Measurements from ENCODE around the gene IFITM10. TPM values are rescaled to one million over a fixed set of nuclear protein-coding genes. Genes with fewer than 3 reads are reported as not detected.
A peak's percentile ranks its signal among the peaks of the same experiment; 100 is the strongest.

The IFITM10 gene
- total and polyA plus RNA-seq, 7 experiments from 2014 or later: 1.4 to 16.0 (median 2.1) TPM; not detected in 2

GRCh38 chr11:1773131-1773993, 23.0 kb upstream of the IFITM10 start:
- peaks cover 0 to 17% (median 5%) of the 10 kb centered on the region in 5 donors for H3K27me3 Mint-ChIP-seq

DNA sequence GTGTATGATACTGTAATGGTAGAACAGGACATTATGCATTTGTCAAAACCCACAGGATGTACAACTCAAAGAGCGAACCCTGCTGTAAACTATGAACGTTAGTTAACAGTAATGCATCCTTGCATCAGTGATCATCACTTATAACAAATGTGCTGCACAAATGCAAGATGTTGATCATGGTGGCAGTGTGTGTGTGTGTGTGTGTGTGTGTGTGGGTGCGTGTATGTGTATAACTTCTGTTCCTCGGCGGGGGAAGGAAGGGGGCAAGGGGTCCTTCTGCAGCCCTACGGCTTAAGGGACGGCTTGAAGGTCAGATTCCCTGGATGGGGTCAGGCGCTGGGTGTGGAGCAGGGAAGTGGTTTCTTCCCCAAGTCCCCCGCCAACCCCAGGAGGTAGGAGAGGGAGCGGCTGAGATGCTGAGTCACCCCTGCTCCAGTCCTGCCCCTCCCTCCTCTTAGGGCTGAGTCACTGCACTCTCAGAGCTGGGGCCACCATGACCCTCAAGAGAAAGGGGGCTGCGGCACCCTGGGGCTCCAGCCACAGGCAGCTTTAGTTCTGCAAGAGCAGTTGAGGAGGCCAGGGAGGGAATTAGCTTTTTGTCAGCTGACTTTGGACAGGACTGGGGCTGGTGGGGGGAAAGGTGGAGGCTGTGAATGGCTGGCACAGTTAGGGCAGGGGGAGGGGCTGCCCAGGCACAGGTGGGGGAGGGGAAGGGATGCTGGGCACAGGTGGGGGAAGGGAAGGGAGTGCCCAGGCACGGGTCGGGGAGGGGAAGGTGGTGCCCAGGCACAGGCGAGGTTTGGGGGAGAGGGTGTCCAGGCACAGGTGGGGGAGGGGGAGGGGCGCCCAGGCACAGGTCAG, 22.1 kb upstream of the IFITM10 start:
- H3K27ac Mint-ChIP-seq: peak overlapping the region in 7 of 9 donors; percentile 4 to 87 (median 62)
- peaks cover 0 to 2% (median 0%) of the 10 kb centered on the region in 11 donors for H3K9me3 Mint-ChIP-seq
- ChIA-PET POLR2A (no interaction called here), CTCF (interaction anchor here (0.6 to 2.2 kb wide), 2 partner anchors 61 to 79 kb away, joined by 3 to 8 read pairs; no protein-coding TSS in a partner anchor)
- no peak overlapping the region for H3K4me3 ChIP-seq (ENCODE audit: low read length)
- H3K27ac ChIP-seq (ENCODE audit: low read depth, low read length): no peak overlapping the region
- H3K27me3 ChIP-seq (ENCODE audit: control insufficient read depth in 2 of 2, insufficient read depth in 2 of 2, low read length in 2 of 2): no peaks in the 10 kb centered on the region
- no peaks in the 10 kb centered on the region for H3K36me3 ChIP-seq (ENCODE audit: control insufficient read depth in 2 of 3, insufficient read depth in 3 of 3, low read length in 3 of 3)
- H3K27me3 Mint-ChIP-seq: peaks cover 0 to 17% (median 5%) of the 10 kb centered on the region in 5 donors
- ATAC-seq (peak; percentile 82), DNase-seq (peak in 4 of 9 donors; percentile 26 to 56 (median 39))
- peaks cover 6 to 10% of the 10 kb centered on the region in 2 donors for H3K4me1 ChIP-seq (ENCODE audit: control insufficient read depth in 2 of 2, insufficient read depth in 2 of 2, low read length in 2 of 2)
- intact Hi-C loops (cut with micrococcal nuclease): loop anchor here in 1 of 2 donors (1.0 kb wide), 1 partner anchor 79 kb away; no protein-coding TSS in a partner anchor
- no peaks in the 10 kb centered on the region for H3K9me3 ChIP-seq (ENCODE audit: control insufficient read depth in 2 of 3, low read length in 3 of 3)
- H3K4me3 Mint-ChIP-seq: peak overlapping the region; percentile 10 to 74 (median 58)
- peaks cover 0 to 1% (median 0%) of the 10 kb centered on the region in 5 donors for H3K36me3 Mint-ChIP-seq
- H3K4me1 Mint-ChIP-seq: peaks cover 9 to 34% (median 13%) of the 10 kb centered on the region in 7 donors

More at GRCh38 chr11:1773131-1773993, 23.0 kb upstream of the IFITM10 start:
- intact Hi-C loops (cut with micrococcal nuclease): no loop called here
- no peaks in the 10 kb centered on the region for H3K9me3 ChIP-seq (ENCODE audit: control insufficient read depth in 2 of 3, low read length in 3 of 3)
- peaks cover 6 to 10% of the 10 kb centered on the region in 2 donors for H3K4me1 ChIP-seq (ENCODE audit: control insufficient read depth in 2 of 2, insufficient read depth in 2 of 2, low read length in 2 of 2)
- ChIA-PET CTCF (interaction anchor here (1.3 to 2.2 kb wide), 2 partner anchors 59 to 79 kb away, joined by 3 to 8 read pairs; no protein-coding TSS in a partner anchor), POLR2A (no interaction called here)
- Mint-ChIP-seq H3K4me3 (peak overlapping the region in 2 of 10 donors; percentile 23 to 44), H3K27ac (peak overlapping the region in 1 of 9 donors; percentile 33), H3K4me1 (peaks cover 9 to 33% (median 13%) of the 10 kb centered on the region in 7 donors), H3K36me3 (peaks cover 0 to 1% (median 0%) of the 10 kb centered on the region in 5 donors), H3K9me3 (peaks cover 0 to 2% (median 0%) of the 10 kb centered on the region in 11 donors)
- no peaks in the 10 kb centered on the region for H3K36me3 ChIP-seq (ENCODE audit: control insufficient read depth in 2 of 3, insufficient read depth in 3 of 3, low read length in 3 of 3)
- no peak overlapping the region for H3K4me3 ChIP-seq (ENCODE audit: low read length)
- ATAC-seq: no peak
- DNase-seq: no peak
- H3K27me3 ChIP-seq (ENCODE audit: control insufficient read depth in 2 of 2, insufficient read depth in 2 of 2, low read length in 2 of 2): no peaks in the 10 kb centered on the region
- no peak overlapping the region for H3K27ac ChIP-seq (ENCODE audit: low read depth, low read length)

DNA sequence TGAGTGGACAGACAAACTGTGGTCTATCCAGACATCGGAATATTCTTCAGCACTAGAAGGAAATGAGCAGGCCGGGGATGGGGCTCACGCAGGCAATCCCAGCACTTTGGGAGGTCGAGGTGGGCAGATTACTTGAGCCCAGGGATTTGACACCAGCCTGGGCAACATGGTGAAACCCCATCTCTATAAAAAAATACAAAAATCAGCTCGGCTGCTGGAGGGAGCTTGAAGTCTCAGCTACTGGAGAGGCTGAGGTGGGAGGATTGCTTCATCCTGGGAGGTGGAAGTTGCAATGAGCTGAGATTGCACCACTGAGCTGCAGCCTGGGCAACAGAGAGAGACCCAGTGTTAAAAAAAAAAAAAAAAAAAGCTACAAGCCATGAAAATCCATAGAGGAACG, 21.3 kb upstream of the IFITM10 start:
- H3K27me3 Mint-ChIP-seq: peaks cover 0 to 16% (median 5%) of the 10 kb centered on the region in 5 donors
- ChIA-PET POLR2A (no interaction called here), CTCF (interaction anchor here (2.2 kb wide), 1 partner anchor 78 kb away, joined by 8 read pairs; no protein-coding TSS in a partner anchor)
- H3K9me3 Mint-ChIP-seq: peaks cover 0 to 1% (median 0%) of the 10 kb centered on the region in 11 donors
- H3K4me3 Mint-ChIP-seq: peak overlapping the region in 4 of 10 donors; percentile 15 to 71 (median 58)
- Histone ChIP-seq H3K27me3 (ENCODE audit: control insufficient read depth in 2 of 2, insufficient read depth in 2 of 2, low read length in 2 of 2) (no peaks in the 10 kb centered on the region), H3K4me3 (ENCODE audit: low read length) (no peak overlapping the region), H3K4me1 (ENCODE audit: control insufficient read depth in 2 of 2, insufficient read depth in 2 of 2, low read length in 2 of 2) (peaks cover 6 to 10% of the 10 kb centered on the region in 2 donors), H3K9me3 (ENCODE audit: control insufficient read depth in 2 of 3, low read length in 3 of 3) (no peaks in the 10 kb centered on the region), H3K36me3 (ENCODE audit: control insufficient read depth in 2 of 3, insufficient read depth in 3 of 3, low read length in 3 of 3) (no peaks in the 10 kb centered on the region), H3K27ac (ENCODE audit: low read depth, low read length) (no peak overlapping the region)
- H3K27ac Mint-ChIP-seq: peak overlapping the region in 3 of 9 donors; percentile 4 to 87 (median 62)
- intact Hi-C loops (cut with micrococcal nuclease): loop anchor here in 1 of 2 donors (1.0 kb wide), 1 partner anchor 78 kb away; no protein-coding TSS in a partner anchor
- peaks cover 0 to 1% (median 0%) of the 10 kb centered on the region in 5 donors for H3K36me3 Mint-ChIP-seq
- DNase-seq: no peak
- peak; percentile 22 for ATAC-seq
- peaks cover 9 to 34% (median 13%) of the 10 kb centered on the region in 7 donors for H3K4me1 Mint-ChIP-seq

- Histone ChIP-seq H3K36me3 (ENCODE audit: control insufficient read depth in 2 of 3, insufficient read depth in 3 of 3, low read length in 3 of 3) (no peaks in the 10 kb centered on the region), H3K4me1 (ENCODE audit: control insufficient read depth in 2 of 2, insufficient read depth in 2 of 2, low read length in 2 of 2) (peaks cover 6 to 10% of the 10 kb centered on the region in 2 donors), H3K27me3 (ENCODE audit: control insufficient read depth in 2 of 2, insufficient read depth in 2 of 2, low read length in 2 of 2) (no peaks in the 10 kb centered on the region), H3K4me3 (ENCODE audit: low read length) (no peak overlapping the region), H3K9me3 (ENCODE audit: control insufficient read depth in 2 of 3, low read length in 3 of 3) (no peaks in the 10 kb centered on the region), H3K27ac (ENCODE audit: low read depth, low read length) (no peak overlapping the region)
- Mint-ChIP-seq H3K4me3 (no peak overlapping the region), H3K27ac (no peak overlapping the region), H3K9me3 (no peaks in the 10 kb centered on the region), H3K36me3 (peaks cover 0 to 1% (median 0%) of the 10 kb centered on the region in 5 donors), H3K4me1 (peaks cover 9 to 34% (median 13%) of the 10 kb centered on the region in 7 donors), H3K27me3 (peaks cover 0 to 15% (median 5%) of the 10 kb centered on the region in 5 donors)
- CTCF ChIA-PET: interaction anchor here (2.2 kb wide), 1 partner anchor 77 kb away, joined by 8 read pairs; no protein-coding TSS in a partner anchor
- peak in 1 of 9 donors; percentile 5 for DNase-seq
- ATAC-seq: no peak
- POLR2A ChIA-PET: interaction anchor here (0.7 kb wide), 1 partner anchor 10 kb away, joined by 3 read pairs; no protein-coding TSS in a partner anchor
- intact Hi-C loops (cut with micrococcal nuclease): no loop called here
Observed at GRCh38 chr11:1771273-1771672, 20.9 kb upstream of the IFITM10 start.

GRCh38 chr11:1770528-1770927, 20.1 kb upstream of the IFITM10 start:
- ATAC-seq: peak; percentile 79
- Mint-ChIP-seq H3K27ac (peak overlapping the region in 1 of 9 donors; percentile 46), H3K4me1 (peaks cover 9 to 34% (median 13%) of the 10 kb centered on the region in 7 donors), H3K9me3 (no peaks in the 10 kb centered on the region), H3K36me3 (peaks cover 0 to 1% (median 0%) of the 10 kb centered on the region in 5 donors), H3K4me3 (no peak overlapping the region), H3K27me3 (peaks cover 0 to 15% (median 5%) of the 10 kb centered on the region in 5 donors)
- H3K27ac ChIP-seq (ENCODE audit: low read depth, low read length): no peak overlapping the region
- DNase-seq: no peak
- H3K4me3 ChIP-seq (ENCODE audit: low read length): no peak overlapping the region
- no peaks in the 10 kb centered on the region for H3K9me3 ChIP-seq (ENCODE audit: control insufficient read depth in 2 of 3, low read length in 3 of 3)
- H3K27me3 ChIP-seq (ENCODE audit: control insufficient read depth in 2 of 2, insufficient read depth in 2 of 2, low read length in 2 of 2): no peaks in the 10 kb centered on the region
- ChIA-PET POLR2A (interaction anchor here (0.7 kb wide), 1 partner anchor 11 kb away, joined by 3 read pairs; no protein-coding TSS in a partner anchor), CTCF (interaction anchor here (0.7 to 1.0 kb wide), 2 partner anchors 63 to 77 kb away, joined by 3 read pairs; no protein-coding TSS in a partner anchor)
- H3K4me1 ChIP-seq (ENCODE audit: control insufficient read depth in 2 of 2, insufficient read depth in 2 of 2, low read length in 2 of 2): peaks cover 6 to 10% of the 10 kb centered on the region in 2 donors
- intact Hi-C loops (cut with micrococcal nuclease): no loop called here
- no peaks in the 10 kb centered on the region for H3K36me3 ChIP-seq (ENCODE audit: control insufficient read depth in 2 of 3, insufficient read depth in 3 of 3, low read length in 3 of 3)

Data from naive thymus-derived CD4-positive, alpha-beta T cell (primary cell).